Measurements from ENCODE around the gene MMP27.

Gene MMP27

DNA sequence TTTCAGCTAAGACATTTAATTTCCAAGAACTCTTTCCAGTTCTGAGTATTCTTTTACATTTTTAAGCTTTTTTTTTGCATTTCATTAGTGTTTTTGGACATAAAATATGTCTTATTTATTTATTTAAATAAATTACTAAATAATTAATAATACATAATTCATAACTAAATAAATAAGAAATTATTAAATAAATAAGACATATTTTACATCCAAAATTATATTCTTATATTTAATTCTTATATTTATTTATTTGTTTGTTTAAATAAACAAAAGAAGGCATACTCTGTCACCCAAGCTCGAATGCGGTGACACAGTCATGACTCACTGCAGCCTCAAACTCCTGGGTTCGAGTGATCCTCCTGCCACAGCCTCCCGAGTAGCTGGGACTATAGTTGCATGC, 3.1 kb upstream of the MMP27 start:
- Histone ChIP-seq H3K36me3 (no peaks in the 10 kb centered on the region), H3K9me3 (ENCODE audit: severe bottlenecking) (no peaks in the 10 kb centered on the region), H3K27ac (no peak overlapping the region), H3K4me3 (ENCODE audit: low read depth, low read length) (no peak overlapping the region), H3K27me3 (ENCODE audit: insufficient read depth, low read depth, severe bottlenecking) (no peaks in the 10 kb centered on the region)
- DNase-seq, result no peak
- TF ChIP-seq, protein P1, sequence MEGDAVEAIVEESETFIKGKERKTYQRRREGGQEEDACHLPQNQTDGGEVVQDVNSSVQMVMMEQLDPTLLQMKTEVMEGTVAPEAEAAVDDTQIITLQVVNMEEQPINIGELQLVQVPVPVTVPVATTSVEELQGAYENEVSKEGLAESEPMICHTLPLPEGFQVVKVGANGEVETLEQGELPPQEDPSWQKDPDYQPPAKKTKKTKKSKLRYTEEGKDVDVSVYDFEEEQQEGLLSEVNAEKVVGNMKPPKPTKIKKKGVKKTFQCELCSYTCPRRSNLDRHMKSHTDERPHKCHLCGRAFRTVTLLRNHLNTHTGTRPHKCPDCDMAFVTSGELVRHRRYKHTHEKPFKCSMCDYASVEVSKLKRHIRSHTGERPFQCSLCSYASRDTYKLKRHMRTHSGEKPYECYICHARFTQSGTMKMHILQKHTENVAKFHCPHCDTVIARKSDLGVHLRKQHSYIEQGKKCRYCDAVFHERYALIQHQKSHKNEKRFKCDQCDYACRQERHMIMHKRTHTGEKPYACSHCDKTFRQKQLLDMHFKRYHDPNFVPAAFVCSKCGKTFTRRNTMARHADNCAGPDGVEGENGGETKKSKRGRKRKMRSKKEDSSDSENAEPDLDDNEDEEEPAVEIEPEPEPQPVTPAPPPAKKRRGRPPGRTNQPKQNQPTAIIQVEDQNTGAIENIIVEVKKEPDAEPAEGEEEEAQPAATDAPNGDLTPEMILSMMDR (IDR thresholded peaks at IDR 0.05; ENCODE audit: low read depth, low read length), result no peak

DNA sequence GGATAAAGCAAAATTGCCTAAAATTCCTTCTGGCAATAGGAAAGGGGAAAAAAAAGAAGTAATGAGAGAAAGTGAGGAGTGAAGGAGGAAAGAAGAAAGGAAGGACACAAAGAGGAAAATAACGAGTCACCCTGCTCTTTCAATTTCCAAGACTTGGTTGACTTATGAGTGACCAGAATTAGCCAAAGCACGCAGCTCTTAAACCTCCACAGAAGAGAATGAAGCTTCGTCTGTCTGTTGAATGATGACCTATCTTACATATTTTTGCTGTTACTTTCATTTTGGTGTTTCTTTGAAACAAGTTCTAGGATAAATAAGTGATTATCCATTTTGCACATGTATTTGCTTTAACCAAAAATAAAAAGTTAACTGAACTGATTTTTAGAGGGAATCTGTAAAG, 728 bp downstream of the MMP27 start:
- Histone ChIP-seq H3K27me3 (ENCODE audit: insufficient read depth, low read depth, severe bottlenecking) (no peaks in the 10 kb centered on the region), H3K27ac (no peak overlapping the region), H3K4me3 (ENCODE audit: low read depth, low read length) (no peak overlapping the region), H3K9me3 (ENCODE audit: severe bottlenecking) (no peaks in the 10 kb centered on the region), H3K36me3 (no peaks in the 10 kb centered on the region)
- TF ChIP-seq, protein P1 (IDR thresholded peaks at IDR 0.05; ENCODE audit: low read depth, low read length), result no peak
- DNase-seq, result no peak

DNA sequence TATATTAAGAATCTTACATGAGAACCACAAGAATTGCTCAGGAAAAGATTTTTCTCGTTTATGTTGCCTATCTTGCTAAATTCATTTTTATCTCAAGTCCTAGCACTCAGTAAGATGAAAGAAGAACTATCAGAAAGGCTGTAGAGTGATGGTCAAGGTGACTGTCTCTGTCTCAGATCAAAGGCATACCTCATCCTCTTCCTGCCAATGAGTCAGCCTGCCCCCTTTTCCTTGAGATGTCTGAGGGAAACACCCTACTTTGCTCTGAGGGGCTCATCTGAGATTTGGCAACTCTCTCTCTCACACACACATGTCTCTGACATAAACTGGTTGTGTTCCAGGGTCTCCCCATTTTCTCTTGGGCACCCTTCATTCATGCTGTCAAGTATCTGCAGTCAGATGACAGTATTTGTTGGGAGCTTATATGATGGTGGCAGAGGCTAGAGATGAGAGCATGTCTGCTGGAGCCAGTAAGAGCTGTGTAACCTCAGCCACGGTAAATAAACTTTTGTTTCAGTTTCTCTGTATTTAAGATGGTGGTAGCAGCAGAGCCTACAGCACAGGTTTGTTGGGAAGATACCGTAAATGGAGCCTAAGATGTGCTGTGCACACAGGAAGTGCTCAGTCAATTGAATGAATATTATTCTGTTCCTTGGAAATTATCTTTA, 1.6 kb downstream of the MMP27 start:
- Histone ChIP-seq H3K36me3 (no peaks in the 10 kb centered on the region), H3K9me3 (ENCODE audit: severe bottlenecking) (no peaks in the 10 kb centered on the region), H3K27me3 (ENCODE audit: insufficient read depth, low read depth, severe bottlenecking) (no peaks in the 10 kb centered on the region), H3K4me3 (ENCODE audit: low read depth, low read length) (no peak overlapping the region), H3K27ac (no peak overlapping the region)
- DNase-seq, result no peak
- TF ChIP-seq, protein P1 (IDR thresholded peaks at IDR 0.05; ENCODE audit: low read depth, low read length), result no peak

DNA sequence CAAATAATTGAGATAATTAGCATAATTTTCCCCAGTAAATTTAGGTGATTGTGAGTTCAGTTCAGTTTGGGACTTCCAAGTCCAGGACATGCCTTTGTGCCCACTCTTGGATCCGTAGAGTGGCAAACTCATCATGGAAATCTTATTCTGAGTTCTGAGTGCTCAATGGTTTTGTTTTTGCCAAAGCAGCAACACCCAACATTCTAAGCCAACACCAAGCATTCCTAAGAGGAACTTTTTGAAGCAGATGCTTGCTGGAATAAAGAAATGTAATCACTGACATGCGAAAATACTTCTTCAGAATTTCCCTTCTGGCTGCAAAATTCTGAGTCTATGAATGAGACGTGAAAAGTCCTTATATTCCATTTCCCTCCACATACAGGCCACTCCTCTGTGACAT, 10.4 kb downstream of the MMP27 start:
- Histone ChIP-seq H3K27ac (no peak overlapping the region), H3K27me3 (ENCODE audit: insufficient read depth, low read depth, severe bottlenecking) (no peaks in the 10 kb centered on the region), H3K4me3 (ENCODE audit: low read depth, low read length) (no peak overlapping the region), H3K36me3 (no peaks in the 10 kb centered on the region), H3K9me3 (ENCODE audit: severe bottlenecking) (no peaks in the 10 kb centered on the region)
- TF ChIP-seq, protein P1 (IDR thresholded peaks at IDR 0.05; ENCODE audit: low read depth, low read length), result no peak
- DNase-seq, result no peak

DNA sequence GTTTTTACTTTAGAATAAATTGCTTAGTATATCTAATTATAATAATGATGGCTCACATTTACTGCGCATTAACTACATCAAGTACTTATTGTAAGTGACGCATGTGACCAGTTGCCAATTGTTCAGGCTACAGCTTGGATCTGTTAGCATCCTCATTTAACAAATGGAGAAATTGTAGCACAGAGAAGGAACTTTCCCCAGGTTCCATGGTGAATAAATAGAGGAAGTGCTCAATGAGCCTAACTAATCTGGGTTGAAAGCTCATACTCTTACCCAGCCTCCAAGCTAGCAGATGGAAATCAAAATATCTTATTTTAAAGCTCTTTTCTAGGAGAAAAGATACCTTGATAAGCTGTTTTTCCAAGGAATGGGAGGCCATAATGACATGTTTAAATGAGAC, 19.8 kb downstream of the MMP27 start:
- no peak overlapping the region for H3K4me3 ChIP-seq (ENCODE audit: low read depth, low read length)
- no peak for DNase-seq

More for the DNA sequence above, 19.8 kb downstream of the MMP27 start:
- Histone ChIP-seq H3K27me3 (ENCODE audit: insufficient read depth, low read depth, severe bottlenecking) (no peaks in the 10 kb centered on the region), H3K9me3 (ENCODE audit: severe bottlenecking) (no peaks in the 10 kb centered on the region), H3K27ac (no peak overlapping the region), H3K36me3 (no peaks in the 10 kb centered on the region)
- TF ChIP-seq, protein P1 (IDR thresholded peaks at IDR 0.05; ENCODE audit: low read depth, low read length), result no peak

All from WERI-Rb-1 (cell line).